Activated T-helper 1 cell treated with anti-CD3 and anti-CD28 coated beads, Interleukin-2, amount 50 U/mL, for 16 hours (primary cell): Measurements from ENCODE around the gene IRF8.

Experiments used
- DNase-seq, 2 donors: peaks; one replicate each; pipeline ENCODE4 v3.0.0-alpha.2; 2020; ENCODE audit warnings: low read depth in 1 of 2, low spot score in 1 of 2

IRF8 gene

DNA sequence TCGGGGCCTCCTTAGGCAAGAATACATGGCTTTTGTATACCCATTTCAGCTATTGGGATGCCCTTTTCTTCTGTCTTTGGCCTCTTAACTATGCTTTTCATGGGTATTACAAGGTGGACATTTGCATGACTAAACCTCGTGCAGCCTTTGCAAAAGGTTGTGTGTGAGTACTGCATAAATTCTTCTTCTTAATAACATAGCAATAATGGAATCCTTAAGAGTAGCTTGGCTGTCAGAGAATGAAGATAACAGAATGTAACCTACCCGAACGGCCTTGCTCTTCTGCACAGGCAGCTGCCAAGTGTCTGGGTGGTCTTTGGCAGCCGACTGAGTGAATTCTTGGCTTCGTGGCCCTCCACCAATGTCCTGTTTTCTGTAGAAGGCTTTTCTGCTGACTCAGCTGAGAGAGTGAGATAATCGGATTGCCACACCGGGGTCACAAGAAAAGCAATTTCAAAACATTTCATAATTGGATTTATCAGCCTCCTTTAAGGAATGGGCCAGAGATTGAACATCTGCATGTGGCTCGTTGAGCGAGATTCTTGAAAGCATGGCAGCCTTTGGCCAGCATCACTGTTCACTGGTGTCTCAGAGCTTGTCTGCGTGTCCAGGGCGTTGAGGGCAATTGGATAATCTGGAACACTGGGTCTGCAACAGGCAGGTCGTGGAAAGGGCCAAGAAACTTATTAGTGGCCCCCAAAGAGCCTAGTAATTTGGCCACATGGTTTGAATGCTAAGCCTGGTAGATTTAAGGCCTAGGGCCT is 13.4 kb downstream of the IRF8 start:
- DNase-seq = no peak

DNA sequence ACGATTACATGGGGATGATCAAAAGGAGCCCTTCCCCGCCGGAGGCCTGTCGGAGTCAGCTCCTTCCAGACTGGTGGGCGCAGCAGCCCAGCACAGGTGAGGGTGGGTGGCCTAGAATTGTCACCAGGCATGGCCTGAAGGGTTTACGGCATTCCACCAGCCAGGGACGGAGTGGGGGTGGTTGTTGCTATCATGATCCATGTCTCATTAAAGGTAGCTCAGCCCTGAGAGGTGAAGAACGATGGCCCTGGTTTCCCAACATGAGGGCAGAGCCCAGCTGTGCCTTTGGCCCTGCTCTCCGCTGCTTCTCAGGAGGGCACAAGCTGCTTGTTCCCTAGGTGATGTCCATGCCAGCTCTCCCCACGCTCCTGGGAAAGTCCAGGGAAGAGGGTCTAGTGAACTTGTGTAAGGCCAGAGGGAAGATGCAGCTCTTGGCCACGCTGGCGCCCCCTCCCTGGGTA is 14.2 kb downstream of the IRF8 start:
- DNase-seq = no peak

DNA sequence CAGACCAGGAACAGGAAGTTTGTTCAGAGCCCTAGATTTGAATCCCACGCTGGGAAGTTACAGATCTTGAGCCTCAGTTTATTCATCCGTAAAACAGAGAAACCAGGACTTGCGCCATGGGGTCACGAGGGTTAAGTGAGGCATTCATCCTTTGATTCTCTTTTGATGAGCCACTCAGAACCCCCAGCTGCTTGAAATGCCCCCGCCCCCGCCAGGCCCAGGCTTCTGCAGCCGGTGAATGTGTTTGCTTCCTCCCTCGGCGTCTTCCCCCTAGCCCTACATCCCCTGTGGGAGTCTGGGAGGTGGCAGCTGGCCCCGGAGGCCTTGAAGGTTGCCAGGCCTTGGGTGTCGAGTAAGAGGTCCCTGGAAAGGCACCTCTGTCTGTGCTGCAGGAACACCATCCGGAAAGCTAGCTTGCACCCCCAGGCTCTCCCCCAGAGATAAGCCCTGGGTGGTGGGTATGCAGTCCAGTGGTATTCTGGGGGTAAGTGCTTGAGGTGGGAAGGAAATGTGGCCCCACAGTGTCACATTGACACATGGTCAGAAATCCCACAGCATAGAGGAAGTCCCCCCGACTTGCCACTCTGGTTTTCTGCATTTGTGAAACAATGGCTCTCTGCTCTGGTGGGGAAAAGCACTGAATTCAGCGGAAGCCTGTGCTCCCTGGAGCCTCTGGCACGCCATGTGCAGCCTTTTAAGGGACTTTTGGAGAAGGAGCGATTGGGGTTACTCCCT is 14.9 kb downstream of the IRF8 start:
- DNase-seq = no peak

DNA sequence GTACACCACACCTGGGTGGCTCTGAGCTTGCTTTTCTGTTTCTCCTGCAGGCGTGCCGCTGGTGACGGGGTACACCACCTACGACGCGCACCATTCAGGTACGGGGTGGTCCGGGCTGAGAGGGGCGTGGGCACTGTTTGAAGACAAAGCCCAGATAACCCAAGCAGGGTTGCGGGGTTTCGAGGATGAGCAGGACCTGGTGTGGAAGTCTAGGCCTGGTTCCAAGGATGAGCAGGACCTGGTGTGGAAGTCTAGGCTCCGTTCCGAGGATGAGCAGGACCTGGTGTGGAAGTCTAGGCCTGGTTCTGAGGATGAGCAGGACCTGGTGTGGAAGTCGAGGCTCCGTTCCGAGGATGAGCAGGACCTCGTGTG is 15.4 kb downstream of the IRF8 start:
- DNase-seq = no peak

DNA sequence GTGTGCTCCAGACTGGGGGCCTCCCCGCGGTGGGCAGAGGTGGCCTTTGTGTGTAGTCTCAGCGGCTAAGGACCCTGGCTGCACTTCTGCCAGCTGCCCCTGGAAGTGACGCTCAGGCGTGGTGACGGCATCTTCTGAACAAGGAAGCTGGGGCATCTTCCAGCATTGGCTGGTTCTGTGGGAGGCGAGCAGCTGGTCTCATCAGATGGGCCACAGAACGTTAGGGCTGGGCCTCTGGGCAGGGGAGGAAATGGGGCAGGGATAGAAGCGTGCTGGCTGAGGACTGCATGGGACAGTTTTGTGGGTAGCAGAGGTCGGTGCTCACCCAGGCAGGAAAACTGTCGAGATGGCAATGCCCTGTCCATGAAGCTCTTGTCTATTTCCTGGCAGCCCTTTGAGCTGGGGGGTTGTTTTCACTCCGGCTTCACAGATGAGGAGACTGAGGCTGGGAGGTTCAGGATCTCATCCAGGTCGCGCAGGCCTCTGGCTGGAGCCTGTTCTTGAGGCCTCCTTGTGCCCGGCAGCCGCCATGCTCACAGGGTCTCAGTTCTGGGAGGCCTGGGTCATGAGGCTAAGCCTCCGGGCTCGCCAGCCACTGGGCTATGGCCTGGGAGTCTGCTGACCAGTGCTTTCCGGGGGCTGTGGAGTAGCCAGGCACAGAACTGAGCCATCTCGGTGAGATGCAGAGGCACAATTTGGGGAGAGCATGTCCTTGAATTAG is 16.3 kb downstream of the IRF8 start:
- DNase-seq = no peak

DNA sequence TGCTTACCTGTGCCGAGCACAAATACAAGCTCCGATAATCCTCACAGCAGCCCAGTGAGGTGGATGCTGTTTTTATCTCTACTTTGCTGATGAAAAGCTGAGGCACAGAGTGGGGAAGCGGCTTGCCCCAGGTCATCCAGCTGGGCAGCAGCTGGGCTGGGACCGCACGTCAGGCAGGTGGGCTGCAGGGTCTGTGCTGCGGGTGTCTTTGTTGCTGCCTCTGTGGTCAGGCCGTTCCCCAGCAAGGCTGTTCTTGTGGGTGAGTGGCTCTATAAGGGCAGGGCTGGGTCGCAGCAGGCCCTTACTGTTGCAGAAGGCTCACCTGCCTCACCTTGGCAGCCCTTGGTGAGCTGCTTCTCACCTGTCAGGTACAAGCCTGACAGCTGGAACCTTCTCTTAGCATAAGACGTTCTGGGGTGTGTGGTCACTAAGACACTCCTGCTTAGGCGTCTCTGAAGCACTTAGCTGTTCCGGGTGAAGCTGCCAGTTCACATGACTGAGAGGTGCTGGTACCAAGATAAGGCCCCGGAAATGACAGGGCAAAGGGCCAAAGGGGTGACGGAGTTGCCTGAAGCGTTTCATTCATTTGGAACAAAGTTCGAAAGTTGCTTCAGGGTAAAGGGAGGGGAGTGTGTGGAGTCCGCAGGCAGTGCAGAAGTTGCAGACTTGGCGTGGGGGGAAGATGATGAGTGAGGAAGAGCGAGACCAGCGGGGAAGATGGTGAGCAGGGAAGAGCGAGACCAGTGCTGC is 17.4 kb downstream of the IRF8 start:
- no peak for DNase-seq

DNA sequence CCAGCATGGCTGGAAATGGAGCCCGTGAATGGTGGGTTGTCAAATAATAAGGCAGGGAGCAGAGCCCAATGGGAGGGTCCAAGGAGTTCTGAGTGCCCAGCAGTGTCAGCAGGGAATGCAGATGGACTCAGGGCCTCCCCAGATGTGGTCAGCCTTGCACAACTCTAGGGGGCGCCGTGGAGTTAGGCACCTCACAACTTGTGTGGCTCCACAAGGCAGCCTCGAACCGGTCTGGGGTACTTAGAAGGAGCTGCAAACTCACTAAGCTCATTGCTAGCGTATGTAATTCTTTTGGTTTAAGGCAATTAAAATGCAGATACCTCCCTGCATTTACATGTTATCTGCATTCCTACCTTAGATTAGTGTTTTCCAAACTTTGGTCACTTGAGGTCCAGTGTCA is 18.1 kb downstream of the IRF8 start:
- no peak for DNase-seq

DNA sequence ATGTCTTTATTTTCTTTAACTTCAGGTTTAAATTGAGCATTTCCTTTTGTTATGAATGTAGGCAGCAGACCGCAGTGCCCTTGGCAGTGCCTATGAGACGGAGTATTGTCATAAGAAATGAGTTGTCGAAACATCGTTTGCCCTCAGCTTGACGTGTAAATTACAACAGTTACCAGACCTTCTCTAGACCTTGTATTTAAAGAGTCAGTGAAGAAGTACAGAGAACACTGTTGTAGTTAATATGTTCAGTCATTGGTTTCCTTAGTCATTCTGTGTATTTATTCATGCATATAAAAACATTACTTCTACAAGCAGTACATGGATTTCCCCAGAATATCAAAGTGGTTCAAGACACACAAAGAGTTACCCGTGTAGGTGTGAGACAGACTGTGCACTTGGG is 19.0 kb downstream of the IRF8 start:
- no peak for DNase-seq

DNA sequence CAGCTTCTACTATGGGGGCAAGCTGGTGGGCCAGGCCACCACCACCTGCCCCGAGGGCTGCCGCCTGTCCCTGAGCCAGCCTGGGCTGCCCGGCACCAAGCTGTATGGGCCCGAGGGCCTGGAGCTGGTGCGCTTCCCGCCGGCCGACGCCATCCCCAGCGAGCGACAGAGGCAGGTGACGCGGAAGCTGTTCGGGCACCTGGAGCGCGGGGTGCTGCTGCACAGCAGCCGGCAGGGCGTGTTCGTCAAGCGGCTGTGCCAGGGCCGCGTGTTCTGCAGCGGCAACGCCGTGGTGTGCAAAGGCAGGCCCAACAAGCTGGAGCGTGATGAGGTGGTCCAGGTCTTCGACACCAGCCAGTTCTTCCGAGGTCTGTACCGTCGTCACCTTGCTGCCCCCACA is 19.5 kb downstream of the IRF8 start:
- DNase-seq = no peak

DNA sequence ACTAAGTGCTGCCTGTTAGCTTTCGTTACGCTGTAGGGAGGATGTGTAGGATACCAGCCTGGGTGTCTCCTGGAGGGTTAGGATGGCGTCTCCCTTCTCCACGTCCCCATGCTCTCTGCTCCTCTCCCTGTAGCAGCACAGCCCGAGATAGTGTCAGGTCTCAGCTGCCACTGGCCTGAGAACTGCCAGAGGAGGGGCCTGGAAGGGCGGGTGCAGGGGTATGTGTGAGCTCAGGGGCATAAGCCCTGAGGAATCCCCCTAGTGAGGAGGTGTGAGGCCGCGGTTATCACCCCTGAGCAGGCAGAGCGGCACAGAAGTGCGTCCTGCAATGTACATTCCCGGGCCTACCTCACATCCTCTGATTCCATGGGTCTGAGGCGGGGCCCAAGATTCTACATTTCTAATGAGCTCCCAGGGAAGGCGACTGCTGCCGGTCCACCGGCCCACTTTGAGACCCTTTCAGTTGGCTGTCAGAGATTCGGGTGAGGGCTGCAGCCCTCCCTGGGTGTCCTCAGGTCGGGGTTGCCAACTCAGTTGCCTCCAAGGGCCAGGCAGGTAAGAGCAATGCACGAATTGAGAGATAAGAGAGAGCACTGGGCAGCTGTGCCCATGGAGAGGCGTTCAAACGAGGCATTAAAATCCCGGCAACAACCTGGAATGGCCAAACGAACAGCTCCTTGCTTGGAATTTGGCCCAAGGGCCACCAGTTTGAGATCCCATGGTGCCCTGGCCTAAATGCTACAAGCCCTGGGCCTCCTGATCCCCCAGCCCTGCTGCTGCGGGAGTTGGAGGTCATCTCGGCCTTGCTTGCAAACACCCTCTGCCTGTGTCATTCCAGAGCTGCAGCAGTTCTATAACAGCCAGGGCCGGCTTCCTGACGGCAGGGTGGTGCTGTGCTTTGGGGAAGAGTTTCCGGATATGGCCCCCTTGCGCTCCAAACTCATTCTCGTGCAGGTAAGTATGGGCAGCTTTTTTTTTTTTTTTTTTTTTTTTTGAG is 20.6 kb downstream of the IRF8 start:
- DNase-seq = no peak

DNA sequence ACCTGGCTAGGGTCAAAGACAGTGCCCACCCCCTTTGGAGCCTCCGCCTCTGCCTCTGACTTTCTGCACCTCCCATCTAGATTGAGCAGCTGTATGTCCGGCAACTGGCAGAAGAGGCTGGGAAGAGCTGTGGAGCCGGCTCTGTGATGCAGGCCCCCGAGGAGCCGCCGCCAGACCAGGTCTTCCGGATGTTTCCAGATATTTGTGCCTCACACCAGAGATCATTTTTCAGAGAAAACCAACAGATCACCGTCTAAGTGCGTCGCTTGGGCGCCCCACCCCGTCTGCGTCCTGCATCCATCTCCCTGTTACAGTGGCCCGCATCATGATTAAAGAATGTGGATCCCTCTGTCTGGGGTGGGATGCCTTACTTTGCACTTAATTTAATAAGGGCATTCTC is 22.1 kb downstream of the IRF8 start:
- no peak for DNase-seq

DNA sequence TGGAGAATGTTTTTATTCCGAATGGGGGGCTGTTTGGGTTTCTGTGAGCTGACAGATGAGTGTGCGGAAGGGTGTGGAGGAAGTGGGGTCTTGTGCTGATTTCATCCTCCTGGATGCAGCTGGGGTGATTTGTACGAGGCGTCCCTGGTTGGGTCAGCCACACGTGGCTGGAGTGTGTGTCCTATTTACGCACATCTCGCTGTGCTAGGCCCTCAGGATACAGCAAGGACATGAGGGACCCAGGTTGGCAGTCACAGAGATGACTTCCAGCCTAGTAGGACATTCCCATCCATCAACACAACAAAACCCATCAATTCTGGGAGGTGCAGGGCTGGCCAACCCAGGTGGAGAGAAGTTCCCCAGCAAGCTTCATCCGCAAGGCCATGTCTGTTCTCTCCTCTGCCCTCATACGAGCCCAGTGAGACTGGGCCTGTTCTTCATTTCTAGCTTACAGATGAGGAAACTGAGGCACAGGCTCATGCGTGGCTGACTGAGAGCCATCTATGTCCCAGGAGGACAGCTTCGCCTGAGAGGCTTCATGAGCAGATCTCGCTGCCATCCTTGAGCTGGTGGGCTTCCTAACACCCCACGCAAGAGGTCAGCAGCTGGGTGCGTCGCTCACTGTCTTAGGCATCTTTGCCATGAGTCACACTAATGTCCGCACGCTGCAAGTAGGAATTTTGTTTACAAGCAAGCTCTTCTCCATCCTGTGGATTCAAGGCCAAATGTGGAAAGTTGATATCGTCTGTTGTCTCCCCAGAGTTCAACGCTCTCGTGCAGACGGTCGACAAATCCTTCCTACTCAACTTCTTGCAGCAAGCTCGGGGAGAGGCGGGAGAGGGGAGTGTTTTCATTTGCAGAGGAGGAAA is 24.4 kb downstream of the IRF8 start:
- DNase-seq = no peak

DNA sequence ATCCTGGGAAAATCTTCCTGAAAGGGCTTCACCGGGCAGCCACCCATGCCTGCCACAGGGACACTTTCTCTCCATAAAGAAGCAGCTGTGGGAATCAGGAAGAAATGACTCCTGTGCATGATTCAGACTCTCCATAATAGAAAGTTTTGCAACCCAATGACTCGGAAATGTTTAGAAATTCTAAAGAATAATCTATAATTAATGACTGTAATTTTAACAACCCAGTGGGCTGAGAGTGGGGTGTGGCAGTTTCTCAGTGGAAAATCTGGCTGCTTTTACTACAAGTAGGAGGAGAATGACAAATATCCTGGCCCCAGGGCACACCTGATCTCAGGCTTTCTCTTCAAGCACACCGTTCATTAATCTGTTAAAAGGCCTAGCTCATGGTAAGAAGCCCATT is 25.7 kb downstream of the IRF8 start:
- no peak for DNase-seq

DNA sequence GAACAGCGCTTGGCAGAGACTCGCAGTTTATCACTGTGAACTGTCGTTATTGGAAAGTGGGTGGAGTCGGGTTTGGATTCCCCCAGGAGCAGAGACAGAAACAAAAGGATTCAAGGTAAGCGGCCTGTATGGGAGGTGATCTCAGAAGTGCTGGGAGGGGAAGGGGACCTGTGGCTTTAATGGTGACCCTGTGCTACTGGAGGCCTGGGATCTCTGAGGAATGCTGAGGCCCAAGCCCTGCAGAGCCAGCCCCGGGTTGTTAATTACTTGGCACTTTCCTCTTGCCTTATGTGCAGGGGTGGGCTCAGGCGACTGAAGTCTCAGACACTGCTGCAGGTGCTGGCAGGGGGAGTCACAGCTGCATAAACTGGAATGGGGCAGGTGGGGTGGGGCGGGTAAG is 27.4 kb downstream of the IRF8 start:
- DNase-seq = no peak

DNA sequence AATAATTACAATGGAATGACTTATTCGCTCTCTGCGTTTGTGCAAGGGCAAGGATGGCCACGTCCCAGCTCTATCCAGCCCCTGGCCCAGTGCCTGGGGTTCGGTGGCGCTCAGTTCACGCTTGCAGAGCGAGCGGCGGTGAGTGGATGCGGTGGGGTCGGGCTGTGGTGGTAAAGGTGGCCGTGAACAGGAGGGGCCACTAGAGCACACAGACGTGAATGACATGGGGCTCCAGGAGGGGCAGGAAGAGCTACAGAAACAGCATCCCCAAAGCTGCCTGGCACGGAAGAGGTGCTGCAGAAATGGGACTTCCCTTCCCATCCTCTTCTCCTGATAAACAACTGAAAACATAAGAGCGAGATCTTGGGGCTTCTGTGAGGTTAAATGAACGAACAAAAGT is 28.4 kb downstream of the IRF8 start:
- no peak for DNase-seq

DNA sequence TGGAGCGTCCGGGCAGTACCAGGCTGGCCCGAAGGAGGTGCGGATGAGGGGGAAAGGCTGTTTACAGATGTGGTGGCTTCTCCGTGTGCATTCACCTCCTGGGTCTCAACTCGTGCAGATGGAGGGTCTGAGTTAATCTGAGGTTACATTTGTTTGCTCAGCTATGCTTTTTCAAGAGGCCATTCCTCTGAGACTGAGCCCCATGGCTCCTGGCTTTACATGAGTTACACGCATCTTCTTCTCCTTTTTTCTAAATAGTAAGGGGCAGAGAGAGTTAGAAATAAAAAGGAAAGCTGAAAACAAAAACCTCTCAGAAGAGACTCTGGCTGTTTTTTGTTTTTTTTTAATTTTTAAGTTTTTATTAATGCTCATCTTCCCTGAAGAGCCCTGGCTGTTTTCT is 29.0 kb downstream of the IRF8 start:
- DNase-seq = no peak

DNA sequence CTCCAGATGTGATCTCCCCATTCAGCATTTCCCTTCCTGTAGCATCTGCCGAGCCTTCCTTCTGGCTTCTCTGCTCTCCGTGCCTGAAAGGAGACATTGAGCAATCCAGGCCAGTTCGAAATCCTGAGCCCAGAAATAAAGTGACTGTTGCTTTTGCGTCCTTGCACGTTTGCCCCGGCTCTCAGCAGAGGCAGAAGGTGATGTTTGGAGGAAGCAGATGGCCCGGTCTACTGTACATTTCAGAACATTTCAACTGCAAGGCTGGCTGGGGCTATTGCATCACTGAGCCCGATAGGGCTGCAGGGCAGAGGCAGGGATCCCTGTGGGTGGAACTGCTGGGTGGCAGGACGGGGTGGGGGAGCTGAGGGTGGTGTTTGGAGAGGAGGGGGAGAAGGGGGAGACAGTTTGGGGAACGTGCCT is 29.4 kb downstream of the IRF8 start:
- no peak for DNase-seq

DNA sequence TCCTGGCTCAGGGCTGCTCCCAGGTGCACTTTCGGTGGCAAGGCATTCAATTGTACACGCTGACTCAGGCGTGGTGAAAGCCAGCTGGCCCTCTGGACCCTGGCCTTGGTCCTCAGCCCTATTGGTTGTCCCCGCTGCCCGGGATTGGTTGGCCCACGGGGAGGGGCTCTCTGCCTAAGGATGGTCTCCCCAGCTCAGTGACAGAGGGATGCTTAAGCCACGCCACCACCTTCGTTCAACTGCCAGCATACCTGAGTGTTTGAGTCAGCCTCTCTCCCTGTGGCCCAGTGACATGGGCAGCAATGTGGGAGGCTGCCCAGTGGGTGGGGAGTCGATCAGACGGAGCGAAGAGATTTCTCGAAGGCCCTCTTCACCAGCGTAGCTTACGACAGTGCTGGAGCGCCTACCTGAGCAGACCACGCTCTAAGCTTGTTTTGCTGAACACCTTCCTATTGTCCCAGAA is 30.3 kb downstream of the IRF8 start:
- no peak for DNase-seq

DNA sequence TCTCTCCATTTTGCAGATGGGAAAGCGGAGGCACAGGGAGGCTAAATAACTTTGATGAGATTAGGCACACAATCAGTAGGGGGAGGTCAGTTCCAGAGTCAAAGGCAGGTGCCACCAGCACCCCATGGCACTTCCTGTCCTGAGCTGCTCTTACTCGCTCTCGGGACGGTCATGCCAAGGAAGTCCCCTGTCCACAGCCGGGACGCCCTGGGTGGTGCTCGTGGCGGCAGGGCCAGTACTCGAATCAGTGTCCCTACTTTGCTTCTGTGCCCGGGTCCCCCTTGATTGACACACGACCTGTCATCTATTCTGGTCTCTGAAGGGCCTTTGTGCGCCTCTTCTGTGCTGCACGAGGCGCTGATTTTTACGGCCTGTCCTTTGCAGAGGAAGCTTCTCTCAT is 31.3 kb downstream of the IRF8 start:
- no peak for DNase-seq
